Fibroblast of pulmonary artery (primary cell): ENCODE data around the gene PACRGL.
"Not testable (repeated sequence)": the region's sequence is repeated elsewhere in the genome, so short reads cannot be mapped to it uniquely, and the experiment has no call there.

ENCODE experiments used
- DNase-seq: peaks from one replicate; pipeline ENCODE4 v3.0.0-alpha.2; 2010; ENCODE audit warnings: low read depth
- H3K4me3 ChIP-seq: replicated peaks from 2 replicates; pipeline ENCODE4 v1.5.1; 2011; ENCODE audit warnings: low read depth, mild to moderate bottlenecking, control low read depth, low read length, moderate library complexity
- CTCF ChIP-seq: IDR thresholded peaks from 2 replicates; pipeline ENCODE4 v1.5.1; 2011; ENCODE audit warnings: mild to moderate bottlenecking, control low read depth, low read length, inconsistent platforms; ENCODE audit errors: missing control alignments

PACRGL gene

DNA sequence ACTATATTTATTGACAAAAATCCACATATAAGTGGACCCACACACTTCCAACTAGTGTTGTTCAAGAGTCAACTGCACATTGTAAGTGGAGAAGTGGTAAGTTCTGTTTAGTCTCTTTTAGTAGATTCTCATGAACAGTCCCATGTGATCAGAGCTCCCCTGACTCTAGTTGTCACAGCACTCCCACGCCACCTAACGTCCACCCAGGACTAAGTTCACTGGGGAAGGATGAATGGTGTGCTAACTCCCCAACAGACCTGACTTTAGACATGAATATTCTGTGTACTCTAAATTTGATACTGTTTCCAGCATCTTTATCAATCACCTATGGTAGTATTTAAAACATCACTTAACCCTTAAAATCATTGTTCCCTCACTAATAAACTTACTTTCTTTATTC, 59.8 kb downstream of the PACRGL start:
- peak; percentile 21 for TF ChIP-seq CTCF
- peak; percentile 22 for DNase-seq

DNA sequence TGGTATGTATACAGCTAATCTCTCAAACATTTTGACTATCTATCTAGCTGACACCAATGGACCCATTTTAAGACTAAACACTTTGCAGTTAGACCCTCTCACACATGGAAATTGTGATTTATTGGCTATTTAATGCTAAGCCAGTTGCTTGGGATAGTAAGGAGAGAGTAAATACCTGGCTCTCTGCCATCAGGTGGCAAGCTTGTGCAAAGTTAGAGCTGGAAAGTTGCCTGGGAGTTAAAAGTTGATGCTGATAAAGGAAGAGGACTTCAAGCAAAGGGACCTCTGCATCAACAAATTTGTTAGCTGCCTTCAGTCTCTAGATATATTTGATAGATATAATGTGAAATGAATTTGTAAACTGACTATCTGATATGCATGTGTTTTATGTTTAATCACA, 61.1 kb downstream of the PACRGL start:
- no peak for DNase-seq
- no peak for TF ChIP-seq CTCF
- H3K4me3 ChIP-seq = no peak overlapping the region

More for the DNA sequence above, 59.8 kb downstream of the PACRGL start:
- no peak overlapping the region for H3K4me3 ChIP-seq

GRCh38 chr4:20761826-20762225, 61.6 kb downstream of the PACRGL start:
- TF ChIP-seq CTCF = no peak
- no peak for DNase-seq
- H3K4me3 ChIP-seq = no peak overlapping the region

DNA sequence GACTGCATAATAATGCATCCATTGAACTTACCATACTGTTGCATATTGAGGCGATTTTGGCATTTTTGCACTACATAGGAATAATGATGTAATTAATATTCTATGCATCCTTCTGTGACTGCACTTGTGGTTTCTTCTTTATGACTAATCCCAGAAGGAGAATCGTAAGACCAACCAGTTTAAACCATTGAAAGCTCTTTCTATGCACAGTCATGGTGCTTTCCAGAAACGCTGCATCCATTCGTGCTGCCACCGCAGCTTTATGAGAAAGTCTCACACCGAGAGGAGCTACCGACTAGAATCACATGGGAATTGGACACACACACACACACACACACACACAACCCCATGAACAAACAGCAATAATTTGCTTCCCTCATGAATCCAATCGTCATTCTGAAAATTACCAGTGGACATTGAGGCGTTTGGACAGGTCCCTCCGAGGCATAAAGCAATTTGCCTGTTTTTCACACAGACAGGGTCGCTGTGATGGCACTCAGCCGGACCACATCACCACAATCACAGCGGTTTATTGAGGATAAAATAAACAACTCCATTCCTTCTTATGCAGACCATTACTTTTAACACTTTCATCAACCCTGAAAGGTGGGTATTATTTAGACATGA, 64.2 kb downstream of the PACRGL start:
- no peak for TF ChIP-seq CTCF
- no peak for DNase-seq
- no peak overlapping the region for H3K4me3 ChIP-seq

GRCh38 chr4:20773144-20773997, 73.1 kb downstream of the PACRGL start:
- peak; percentile 79 for TF ChIP-seq CTCF
- peak; percentile 81 for DNase-seq
- H3K4me3 ChIP-seq = no peak overlapping the region

DNA sequence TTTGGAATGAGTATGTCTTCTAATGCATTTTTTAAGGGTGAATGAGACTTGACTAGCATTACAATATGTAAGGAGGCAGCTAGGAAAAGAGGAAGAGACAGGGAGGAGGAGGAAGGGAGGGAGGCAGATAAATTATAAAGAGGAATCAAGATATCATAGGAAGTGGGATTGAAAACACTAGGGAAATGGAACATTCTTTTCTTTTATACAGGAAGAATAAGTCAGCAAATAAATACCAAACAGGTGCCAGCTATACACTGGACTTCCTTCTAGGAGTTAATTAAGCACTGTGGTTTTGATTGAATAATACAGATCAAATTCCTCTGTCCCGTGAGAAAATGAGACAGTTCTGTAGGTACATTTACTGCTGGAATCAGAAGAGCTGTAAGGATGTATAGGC, 78.6 kb downstream of the PACRGL start:
- no peak for DNase-seq
- no peak overlapping the region for H3K4me3 ChIP-seq
- no peak for TF ChIP-seq CTCF

DNA sequence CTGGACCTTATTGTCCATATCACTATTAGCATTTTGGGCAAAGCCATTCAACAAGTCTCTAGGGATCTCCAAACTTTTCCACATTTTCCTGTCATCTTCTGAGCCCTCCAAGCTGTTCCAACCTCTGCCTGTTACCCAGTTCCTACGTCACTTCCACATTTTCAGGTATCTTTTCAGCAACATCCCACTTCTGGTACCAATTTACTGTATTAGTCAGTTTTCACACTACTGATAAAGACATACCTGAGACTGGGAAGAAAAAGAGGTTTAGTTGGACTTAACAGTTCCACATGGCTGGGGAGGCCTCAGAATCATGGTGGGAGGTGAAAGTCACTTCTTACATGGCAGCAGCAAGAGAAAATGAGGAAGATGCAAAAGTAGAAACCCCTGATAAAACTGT, 82.9 kb downstream of the PACRGL start:
- DNase-seq, H3K4me3 ChIP-seq: not testable (repeated sequence)
